ENCODE measurements around the gene STMN1.

STMN1 gene

DNA sequence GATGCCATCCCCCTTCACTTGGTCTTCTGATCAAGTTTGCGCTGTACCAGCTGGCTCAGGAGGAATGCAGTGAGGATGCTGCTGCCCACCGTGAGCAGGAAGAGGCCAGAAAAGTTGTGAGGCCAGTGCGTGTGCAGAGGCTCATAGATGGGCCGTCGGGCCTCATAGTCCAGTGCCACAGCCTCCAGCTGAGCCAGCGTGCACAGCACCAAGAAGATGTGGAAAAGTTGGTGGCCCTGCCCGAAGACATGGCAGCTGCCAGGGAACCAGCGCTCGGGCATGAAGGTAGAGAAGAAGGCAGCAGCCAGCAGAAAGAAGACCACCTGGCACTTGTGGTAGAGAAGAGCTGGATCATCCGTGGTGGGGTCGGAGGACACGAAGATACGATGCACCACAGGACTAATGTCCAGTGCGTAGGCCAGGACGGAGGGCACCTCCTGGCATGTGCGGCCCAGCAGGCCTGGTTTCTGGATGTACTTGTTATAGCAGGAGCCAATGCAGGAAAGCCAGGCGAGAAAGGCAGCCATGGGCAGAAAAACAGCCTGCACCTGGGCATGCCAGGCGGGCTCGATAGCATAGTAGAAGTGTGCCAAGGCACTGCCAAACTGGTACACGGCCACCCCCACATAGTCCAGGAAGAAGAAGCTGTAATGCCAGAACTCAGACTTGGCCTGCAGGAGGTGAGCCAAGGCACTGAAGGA, 43.3 kb downstream of the STMN1 start:
- H4K20me1 ChIP-seq (ENCODE audit: insufficient read depth, low read length): no peaks in the 10 kb centered on the region
- no peak overlapping the region for H2AFZ ChIP-seq (ENCODE audit: low read length)
- no peaks in the 10 kb centered on the region for H3K27me3 ChIP-seq (replicated peaks; ENCODE audit: insufficient read depth, low read length)
- no peak for DNase-seq
- no peaks in the 10 kb centered on the region for H3K9me2 ChIP-seq (replicated peaks; ENCODE audit: insufficient read depth, low read length)
- peaks cover 6% of the 10 kb centered on the region for H3K79me2 ChIP-seq (ENCODE audit: low read length)
- peaks cover 6% of the 10 kb centered on the region for H3K4me1 ChIP-seq (ENCODE audit: low read length)
- H3K4me3 ChIP-seq (ENCODE audit: low read length): no peak overlapping the region
- no peaks in the 10 kb centered on the region for H3K9me3 ChIP-seq (replicated peaks; ENCODE audit: insufficient read depth, low read length)
- H3K9ac ChIP-seq (ENCODE audit: low read length): no peak overlapping the region
- H3K36me3 ChIP-seq (replicated peaks; ENCODE audit: insufficient read depth, low read length): no peaks in the 10 kb centered on the region
- no peaks in the 10 kb centered on the region; the same call in 1 of the 2 replicates for H3F3A ChIP-seq (ENCODE audit: insufficient read depth, low read length)
- H3K27ac ChIP-seq (ENCODE audit: low read length): no peak overlapping the region
- TF ChIP-seq, protein P1, sequence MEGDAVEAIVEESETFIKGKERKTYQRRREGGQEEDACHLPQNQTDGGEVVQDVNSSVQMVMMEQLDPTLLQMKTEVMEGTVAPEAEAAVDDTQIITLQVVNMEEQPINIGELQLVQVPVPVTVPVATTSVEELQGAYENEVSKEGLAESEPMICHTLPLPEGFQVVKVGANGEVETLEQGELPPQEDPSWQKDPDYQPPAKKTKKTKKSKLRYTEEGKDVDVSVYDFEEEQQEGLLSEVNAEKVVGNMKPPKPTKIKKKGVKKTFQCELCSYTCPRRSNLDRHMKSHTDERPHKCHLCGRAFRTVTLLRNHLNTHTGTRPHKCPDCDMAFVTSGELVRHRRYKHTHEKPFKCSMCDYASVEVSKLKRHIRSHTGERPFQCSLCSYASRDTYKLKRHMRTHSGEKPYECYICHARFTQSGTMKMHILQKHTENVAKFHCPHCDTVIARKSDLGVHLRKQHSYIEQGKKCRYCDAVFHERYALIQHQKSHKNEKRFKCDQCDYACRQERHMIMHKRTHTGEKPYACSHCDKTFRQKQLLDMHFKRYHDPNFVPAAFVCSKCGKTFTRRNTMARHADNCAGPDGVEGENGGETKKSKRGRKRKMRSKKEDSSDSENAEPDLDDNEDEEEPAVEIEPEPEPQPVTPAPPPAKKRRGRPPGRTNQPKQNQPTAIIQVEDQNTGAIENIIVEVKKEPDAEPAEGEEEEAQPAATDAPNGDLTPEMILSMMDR (IDR thresholded peaks at IDR 0.05; ENCODE audit: low read length): no peak
- TF ChIP-seq EZH2phosphoT487 (IDR thresholded peaks at IDR 0.05; ENCODE audit: low read length) (no peak), EZH2 (optimal IDR thresholded peaks at IDR 0.05; ENCODE audit: low read depth, low read length) (no peak)
- H3K4me2 ChIP-seq (ENCODE audit: low read depth, low read length): no peak overlapping the region

- Histone ChIP-seq H3K27me3 (replicated peaks; ENCODE audit: insufficient read depth, low read length) (no peaks in the 10 kb centered on the region), H2AFZ (ENCODE audit: low read length) (no peak overlapping the region), H4K20me1 (ENCODE audit: insufficient read depth, low read length) (no peaks in the 10 kb centered on the region), H3K79me2 (ENCODE audit: low read length) (peaks cover 8% of the 10 kb centered on the region), H3K9ac (ENCODE audit: low read length) (no peak overlapping the region), H3K4me2 (ENCODE audit: low read depth, low read length) (no peak overlapping the region), H3K4me1 (ENCODE audit: low read length) (peaks cover 6% of the 10 kb centered on the region), H3K9me2 (replicated peaks; ENCODE audit: insufficient read depth, low read length) (no peaks in the 10 kb centered on the region), H3K36me3 (replicated peaks; ENCODE audit: insufficient read depth, low read length) (no peaks in the 10 kb centered on the region), H3K4me3 (ENCODE audit: low read length) (no peak overlapping the region), H3F3A (ENCODE audit: insufficient read depth, low read length) (no peaks in the 10 kb centered on the region; the same call in 1 of the 2 replicates), H3K27ac (ENCODE audit: low read length) (no peak overlapping the region), H3K9me3 (replicated peaks; ENCODE audit: insufficient read depth, low read length) (no peaks in the 10 kb centered on the region)
- DNase-seq: no peak
- TF ChIP-seq, protein P1 (IDR thresholded peaks at IDR 0.05; ENCODE audit: low read length): no peak
- TF ChIP-seq EZH2 (optimal IDR thresholded peaks at IDR 0.05; ENCODE audit: low read depth, low read length) (no peak), EZH2phosphoT487 (IDR thresholded peaks at IDR 0.05; ENCODE audit: low read length) (no peak)
Observed at GRCh38 chr1:25861316-25862286, 44.6 kb downstream of the STMN1 start.

GRCh38 chr1:25858906-25859789, 47.1 kb downstream of the STMN1 start, which contains the start of gene AUNIP:
AUNIP (minus strand) TSS chr1:25859457; CDS start chr1:25859357, 100 bp downstream.
- no peaks in the 10 kb centered on the region for H3K9me3 ChIP-seq (replicated peaks; ENCODE audit: insufficient read depth, low read length)
- peak within 1 kb of the TSS; percentile 95 for H3K4me2 ChIP-seq (ENCODE audit: low read depth, low read length)
- no peaks in the 10 kb centered on the region for H3K27me3 ChIP-seq (replicated peaks; ENCODE audit: insufficient read depth, low read length)
- H3K79me2 ChIP-seq (ENCODE audit: low read length): peaks cover 18% of the 10 kb centered on the region
- DNase-seq: peak; percentile 86
- H3K36me3 ChIP-seq (replicated peaks; ENCODE audit: insufficient read depth, low read length): no peaks in the 10 kb centered on the region
- no peaks in the 10 kb centered on the region for H3K9me2 ChIP-seq (replicated peaks; ENCODE audit: insufficient read depth, low read length)
- TF ChIP-seq EZH2phosphoT487 (IDR thresholded peaks at IDR 0.05; ENCODE audit: low read length): no peak
- TF ChIP-seq, protein P1 (IDR thresholded peaks at IDR 0.05; ENCODE audit: low read length): no peak
- TF ChIP-seq EZH2 (optimal IDR thresholded peaks at IDR 0.05; ENCODE audit: low read depth, low read length): no peak
- no peaks in the 10 kb centered on the region; the same call in 1 of the 2 replicates for H3F3A ChIP-seq (ENCODE audit: insufficient read depth, low read length)
- H4K20me1 ChIP-seq (ENCODE audit: insufficient read depth, low read length): no peaks in the 10 kb centered on the region
- H2AFZ ChIP-seq (ENCODE audit: low read length): peak within 1 kb of the TSS; percentile 95
- peak within 1 kb of the TSS; percentile 82 for H3K4me3 ChIP-seq (ENCODE audit: low read length)
- peaks cover 6% of the 10 kb centered on the region for H3K4me1 ChIP-seq (ENCODE audit: low read length)
- no peak within 1 kb of the TSS for H3K27ac ChIP-seq (ENCODE audit: low read length)
- H3K9ac ChIP-seq (ENCODE audit: low read length): peak within 1 kb of the TSS; percentile 64; the same call in 1 of the 2 replicates

Measured in MM.1S (cell line).